ENCODE data around the gene GRK5.

Gene GRK5

GRCh38 chr10:119398996-119399395 lies 191.6 kb downstream of the GRK5 start:
- no peak for DNase-seq (ENCODE audit: low read depth in 2 of 2, low spot score in 1 of 2)

DNA sequence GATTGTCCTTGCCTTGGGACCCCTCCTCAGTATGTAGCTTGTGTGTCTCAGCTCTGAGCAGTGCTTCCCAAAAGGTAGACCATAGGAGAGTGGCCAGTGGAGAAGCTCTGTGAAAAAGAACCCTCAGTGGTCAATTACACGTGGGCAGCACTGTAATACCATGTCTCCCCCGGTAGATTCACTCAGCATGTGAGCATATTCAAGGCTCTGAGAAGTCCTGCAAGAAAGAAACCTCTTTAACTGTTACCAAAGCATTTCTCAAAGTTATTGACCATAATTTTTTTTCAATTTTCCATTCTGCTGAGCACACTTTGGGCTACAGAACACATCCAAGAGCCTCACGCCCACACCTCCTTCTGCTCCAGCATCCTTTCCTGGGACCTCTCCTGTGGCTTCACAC lies 192.1 kb downstream of the GRK5 start:
- DNase-seq (ENCODE audit: low read depth in 2 of 2, low spot score in 1 of 2): no peak

DNA sequence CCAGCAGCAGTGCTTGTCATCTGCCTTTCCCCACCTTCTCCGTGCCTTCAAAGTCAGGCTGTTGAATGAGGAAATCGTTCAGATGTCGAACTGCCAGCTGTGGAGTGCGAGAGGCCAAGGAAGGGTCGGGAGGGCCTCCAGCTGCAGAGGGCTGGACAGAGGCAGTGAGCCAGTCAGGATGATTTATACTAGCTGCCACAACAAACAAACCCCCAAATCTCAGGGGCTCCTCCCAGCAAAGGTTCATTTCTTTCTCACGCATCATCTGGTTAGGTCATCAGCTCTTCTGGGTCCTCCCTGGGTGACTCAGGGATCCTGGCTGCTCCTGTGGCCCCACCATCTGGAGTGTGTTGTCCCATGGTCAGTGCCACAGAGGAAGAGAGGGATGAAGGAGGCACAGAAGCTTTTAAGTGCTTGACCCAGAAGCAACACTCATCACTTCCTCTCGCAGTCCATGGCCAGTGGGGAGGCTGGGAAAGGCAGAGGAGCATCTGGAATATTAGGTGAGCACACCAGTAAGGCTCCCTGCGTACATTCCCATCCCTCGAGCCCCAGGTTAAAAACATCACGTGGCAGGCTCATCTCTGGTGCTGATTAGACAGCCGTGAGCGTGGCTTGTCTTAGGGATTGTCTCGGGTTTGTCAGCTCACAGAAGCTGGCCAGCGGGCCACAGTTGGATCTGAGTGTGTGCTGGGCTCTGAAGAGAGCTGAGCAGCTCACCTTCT lies 194.5 kb downstream of the GRK5 start:
- DNase-seq (ENCODE audit: low read depth in 2 of 2, low spot score in 1 of 2): no peak

- no peak for DNase-seq (ENCODE audit: low read depth in 2 of 2, low spot score in 1 of 2)
Measured at GRCh38 chr10:119403921-119404320, 196.6 kb downstream of the GRK5 start.

DNA sequence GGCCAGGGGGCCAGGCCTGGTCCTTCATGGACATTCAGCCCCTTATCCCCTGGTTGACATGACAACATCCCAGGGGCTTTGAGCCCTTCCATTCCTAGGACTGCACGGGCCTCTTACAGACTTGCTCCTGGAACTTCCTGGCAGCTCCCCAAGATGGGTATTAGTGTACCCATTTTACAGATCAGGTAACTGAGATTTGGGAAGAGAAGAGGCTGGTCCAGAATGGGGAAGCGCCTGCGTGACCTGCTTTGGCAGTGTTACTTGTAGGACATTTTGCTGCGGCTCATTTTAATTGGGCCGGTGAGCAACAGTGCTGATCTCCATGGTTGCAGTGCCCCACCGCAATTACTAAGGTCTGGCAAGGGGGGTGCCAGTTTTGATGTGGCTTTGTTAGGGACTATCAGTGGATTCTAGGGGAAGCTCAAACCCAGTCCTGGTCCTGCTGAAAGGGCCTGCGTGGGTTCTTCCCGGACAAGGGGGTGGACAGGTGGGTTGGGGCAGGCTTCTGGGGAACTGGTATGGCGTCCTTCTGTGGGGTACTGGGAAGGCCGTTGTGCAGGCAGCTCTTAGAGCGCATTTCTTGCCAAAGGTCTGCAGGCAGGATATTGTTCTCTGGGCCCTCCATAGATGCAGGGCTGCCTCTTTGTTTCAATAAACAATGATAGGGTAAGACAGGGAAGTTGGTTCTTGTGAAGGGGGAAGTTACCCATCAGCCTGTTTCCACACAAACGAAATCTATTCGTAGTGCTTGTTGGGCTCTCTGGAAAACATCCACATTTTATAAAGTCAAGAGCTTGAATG lies 197.5 kb downstream of the GRK5 start:
- no peak for DNase-seq (ENCODE audit: low read depth in 2 of 2, low spot score in 1 of 2)

- no peak for DNase-seq (ENCODE audit: low read depth in 2 of 2, low spot score in 1 of 2)
Measured at GRCh38 chr10:119405520-119405807, 198.1 kb downstream of the GRK5 start.

DNA sequence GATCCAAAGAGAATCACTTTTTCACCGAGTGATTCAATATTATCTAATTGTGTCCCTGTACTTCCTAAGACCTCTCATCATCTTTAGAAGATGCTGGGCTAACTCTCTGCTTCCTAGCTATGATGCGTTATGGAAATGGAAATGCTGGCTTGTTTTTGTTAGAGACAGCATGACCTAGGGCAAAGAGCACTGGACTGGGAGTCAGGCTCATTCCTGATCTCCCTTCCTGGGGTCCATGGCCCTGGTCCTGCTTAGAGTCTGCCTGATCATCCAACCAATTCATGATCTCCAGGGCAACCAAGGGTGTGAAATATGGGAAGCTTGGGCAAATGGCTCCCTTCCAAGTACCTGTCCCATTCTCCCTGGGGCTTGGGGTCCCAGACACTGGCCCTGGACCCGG lies 198.8 kb downstream of the GRK5 start:
- no peak for DNase-seq (ENCODE audit: low read depth in 2 of 2, low spot score in 1 of 2)

DNA sequence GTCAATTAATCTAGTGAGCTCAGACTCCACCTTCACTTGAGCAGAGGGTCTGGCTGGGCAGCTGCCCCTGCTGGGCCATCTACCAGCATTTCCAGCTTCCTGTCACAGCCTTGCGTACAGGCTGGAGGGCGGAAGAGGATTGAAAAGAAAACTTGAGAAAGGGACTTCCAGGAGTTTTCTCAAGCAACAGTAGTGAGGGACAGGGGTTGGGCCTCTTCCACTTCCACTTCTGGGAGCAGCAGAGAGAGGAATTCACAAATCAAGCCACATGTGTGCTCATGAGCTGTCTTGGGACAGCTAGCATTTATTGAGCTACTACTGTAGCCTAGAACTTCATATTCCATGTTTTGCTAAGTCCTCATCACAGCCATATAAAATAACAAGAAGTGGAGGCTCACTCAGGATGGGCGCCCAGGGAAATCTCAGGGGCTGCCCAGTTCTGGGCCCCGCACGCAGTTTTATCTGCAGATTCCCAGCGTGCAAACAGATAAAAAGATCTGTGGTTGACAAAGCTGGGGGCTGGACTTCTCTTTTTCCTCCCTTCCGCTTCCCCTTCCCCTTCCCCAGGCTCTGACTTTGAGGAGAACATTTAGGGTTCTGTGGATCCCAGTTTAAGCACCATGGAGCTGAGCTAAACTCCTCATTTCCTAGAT lies 199.4 kb downstream of the GRK5 start:
- no peak for DNase-seq (ENCODE audit: low read depth in 2 of 2, low spot score in 1 of 2)

DNA sequence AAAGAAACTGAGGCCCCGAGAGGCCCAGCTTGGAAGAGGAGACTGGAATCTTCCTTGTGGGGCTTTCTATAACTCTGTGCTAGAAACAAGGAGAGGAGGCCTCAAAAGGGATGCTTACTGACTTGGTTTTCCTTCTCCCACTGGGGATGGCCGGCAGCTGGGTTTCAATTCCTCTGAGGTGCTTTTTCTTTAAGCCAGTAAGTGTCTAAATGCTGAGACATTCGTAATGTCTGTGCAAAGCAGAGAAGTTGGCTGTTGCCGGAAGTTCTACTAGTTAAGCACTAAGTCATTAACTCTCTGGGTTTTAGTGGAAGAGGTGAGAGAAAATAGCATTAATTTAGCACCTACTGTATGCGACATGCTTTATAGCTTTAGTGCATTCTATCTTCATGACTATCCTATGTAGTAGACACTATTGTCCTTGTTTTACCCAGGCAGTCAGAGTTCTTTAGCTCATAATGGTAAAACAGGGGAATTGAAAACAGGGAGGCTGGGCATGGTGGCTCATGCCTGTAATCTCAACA lies 199.9 kb downstream of the GRK5 start:
- DNase-seq (ENCODE audit: low read depth in 2 of 2, low spot score in 1 of 2): no peak

DNA sequence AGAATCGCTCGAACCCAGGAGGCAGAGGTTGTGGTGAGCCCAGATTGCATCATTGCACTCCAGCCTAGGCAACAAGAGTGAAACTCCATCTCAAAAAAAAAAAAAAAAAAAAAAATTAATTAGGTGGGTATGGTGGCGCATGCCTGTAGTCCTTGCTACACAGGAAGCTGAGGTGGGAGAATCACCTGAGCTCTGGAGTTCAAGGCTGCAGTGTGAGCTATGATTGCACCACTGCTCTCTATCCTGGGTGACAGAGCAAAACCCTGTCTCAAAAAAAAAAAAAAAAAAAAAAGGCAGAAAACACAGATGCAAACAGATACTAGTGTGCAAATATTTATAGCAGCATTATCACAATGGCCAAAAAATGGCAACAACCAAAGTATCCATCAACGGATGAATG lies 200.7 kb downstream of the GRK5 start:
- DNase-seq (ENCODE audit: low read depth in 2 of 2, low spot score in 1 of 2): no peak

DNA sequence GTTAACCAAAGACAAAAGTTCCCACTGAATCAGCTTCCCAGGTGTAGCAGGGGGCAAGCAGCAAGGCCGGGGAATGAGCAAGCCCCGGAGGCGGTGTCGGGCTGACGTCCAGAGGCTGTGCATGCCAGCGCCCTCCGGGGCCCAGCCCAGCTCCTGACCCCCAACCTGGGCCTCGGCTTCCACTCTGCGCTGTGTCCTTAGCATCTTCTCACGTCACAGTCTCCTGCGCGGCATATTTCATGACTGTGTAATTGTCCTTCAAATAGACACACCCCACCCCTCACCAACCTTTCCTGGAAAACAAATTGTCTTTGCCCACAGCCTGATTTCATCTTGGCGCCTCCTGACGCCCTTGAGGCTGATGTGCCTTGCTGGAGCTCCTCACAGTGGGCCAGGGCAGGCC lies 201.6 kb downstream of the GRK5 start:
- DNase-seq (ENCODE audit: low read depth in 2 of 2, low spot score in 1 of 2): no peak

DNA sequence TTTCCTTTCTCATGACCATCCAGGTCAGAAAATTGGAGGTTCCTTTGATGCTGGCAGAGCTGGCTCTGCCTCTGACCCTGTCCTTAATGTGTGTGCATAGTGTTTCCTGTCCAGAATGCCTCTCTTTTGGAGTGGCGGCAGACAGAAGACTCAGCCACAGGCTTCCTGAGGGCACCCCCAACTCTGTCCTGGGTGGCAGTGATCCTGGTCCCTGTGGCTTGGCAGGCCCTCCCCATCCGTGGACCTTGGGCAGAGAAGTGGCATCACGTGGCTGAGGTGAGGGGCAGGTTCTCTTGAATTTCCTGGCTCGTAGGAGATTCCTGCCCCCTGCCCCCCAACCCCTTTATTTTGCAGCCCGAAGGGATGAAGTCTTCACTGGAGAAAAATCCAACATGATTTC lies 202.0 kb downstream of the GRK5 start:
- no peak for DNase-seq (ENCODE audit: low read depth in 2 of 2, low spot score in 1 of 2)

GRCh38 chr10:119409906-119410305 lies 202.5 kb downstream of the GRK5 start:
- no peak for DNase-seq (ENCODE audit: low read depth in 2 of 2, low spot score in 1 of 2)

DNA sequence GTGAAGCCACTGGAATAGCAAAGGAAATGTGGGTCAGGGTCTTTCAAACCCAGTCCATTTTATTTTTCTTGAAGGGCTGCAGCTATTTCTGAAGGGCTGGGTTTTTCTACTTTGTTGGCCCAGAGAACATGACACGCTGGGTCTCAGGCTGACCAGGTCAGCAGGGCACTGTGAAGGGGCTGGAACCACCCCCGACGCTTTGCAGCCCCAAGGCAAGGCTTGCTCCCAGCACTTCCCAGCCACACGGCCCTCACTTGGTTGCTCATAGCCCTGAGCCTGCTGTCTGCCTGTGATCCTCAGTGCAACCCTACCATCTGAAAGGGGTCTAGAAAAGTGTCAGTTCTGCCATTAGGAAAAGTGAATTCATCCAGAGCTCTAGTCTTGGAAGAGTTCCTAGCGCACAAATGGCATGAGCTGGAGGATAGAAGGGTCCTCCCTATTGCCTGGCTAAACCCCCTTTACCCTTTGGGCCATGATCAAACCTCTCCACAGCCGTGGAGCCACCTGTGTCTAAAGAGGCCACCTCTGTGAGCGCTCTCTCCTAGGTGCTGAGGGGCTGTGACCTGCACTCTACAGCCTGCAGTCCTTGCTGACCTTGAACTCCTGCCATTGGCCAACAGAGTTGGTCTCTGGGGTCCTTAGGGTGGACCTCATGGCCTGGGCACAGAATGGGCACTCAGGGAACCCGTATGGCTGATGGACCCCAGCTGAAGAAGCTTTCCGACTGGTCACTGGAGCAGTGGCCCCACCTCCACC lies 203.2 kb downstream of the GRK5 start:
- no peak for DNase-seq (ENCODE audit: low read depth in 2 of 2, low spot score in 1 of 2)

- DNase-seq (ENCODE audit: low read depth in 2 of 2, low spot score in 1 of 2): no peak
Measured at GRCh38 chr10:119412244-119413092, 205.1 kb downstream of the GRK5 start.

DNA sequence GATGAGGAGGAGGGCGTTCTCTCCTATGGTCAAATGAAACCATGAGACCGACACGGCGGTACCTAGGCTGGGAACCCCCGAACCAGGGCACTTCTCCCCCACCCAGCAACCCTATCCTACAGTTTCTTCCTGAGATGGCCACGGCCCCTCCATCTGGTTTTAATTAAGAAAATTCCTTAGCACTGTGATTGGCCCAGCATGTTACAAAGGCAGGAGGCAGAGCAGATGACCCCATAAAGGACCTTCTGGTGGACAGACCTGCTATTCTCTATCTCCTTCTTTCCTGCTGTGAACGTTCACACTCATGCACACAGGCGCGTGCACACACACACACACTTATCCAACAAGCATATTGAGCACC lies 205.7 kb downstream of the GRK5 start:
- no peak for DNase-seq (ENCODE audit: low read depth in 2 of 2, low spot score in 1 of 2)

DNA sequence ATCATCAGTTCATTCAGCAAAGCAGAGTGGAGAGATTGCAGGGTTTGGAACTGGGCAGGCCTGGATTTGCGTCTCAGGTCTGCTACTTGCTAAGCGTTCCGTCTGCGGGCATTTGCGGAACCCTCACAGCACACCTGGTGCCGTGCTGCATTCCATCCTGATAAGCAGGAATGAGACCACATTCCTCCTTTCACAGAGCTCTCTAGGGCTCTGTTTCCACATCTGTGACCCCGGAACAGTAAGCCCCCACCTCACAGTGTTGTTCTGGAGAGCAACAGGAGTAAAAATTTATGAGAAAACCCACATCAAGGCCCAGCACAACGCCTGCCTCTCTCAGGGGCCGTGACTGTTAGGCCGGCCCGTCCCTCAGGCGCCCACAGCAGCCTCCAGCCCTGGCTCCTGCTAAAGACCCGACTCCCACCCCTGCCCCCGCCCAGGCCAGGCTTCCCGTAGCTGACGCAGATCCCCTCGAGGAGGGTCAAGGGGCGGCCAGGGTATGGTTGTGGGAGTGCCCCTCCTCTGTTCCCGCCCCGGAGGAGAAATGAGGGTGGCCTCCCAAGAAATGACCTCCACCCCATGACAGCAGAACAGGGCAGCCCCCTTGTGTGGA lies 206.2 kb downstream of the GRK5 start:
- no peak for DNase-seq (ENCODE audit: low read depth in 2 of 2, low spot score in 1 of 2)

DNA sequence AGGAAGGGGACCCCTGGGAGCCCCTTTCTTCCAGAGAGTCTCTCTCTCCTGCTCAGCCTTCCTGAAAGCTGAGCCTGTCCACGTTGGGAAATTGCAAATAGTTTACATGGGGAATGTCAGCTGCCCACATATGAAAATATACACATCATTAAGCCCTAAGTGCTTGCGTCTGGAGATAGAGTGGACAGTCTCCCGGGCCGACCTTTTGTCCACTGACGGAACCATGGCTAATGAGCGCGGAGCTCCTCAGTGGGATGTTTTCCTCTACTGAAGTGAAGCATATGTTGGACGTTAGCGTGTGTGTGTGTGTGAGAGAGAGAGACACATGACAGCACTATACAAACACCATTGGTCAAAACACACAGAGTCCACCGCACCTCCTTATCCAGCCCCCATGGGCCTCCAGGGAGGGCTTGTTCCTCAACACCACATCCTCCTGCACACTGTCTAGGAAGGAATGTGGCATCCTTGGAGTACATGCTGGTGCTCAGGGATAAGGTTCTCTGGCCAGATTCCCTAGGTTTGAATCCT lies 206.8 kb downstream of the GRK5 start:
- DNase-seq (ENCODE audit: low read depth in 2 of 2, low spot score in 1 of 2): no peak

- DNase-seq (ENCODE audit: low read depth in 2 of 2, low spot score in 1 of 2): no peak
Measured at GRCh38 chr10:119415121-119415520, 207.8 kb downstream of the GRK5 start.

Measured in stimulated activated CD8-positive, alpha-beta memory T cell treated with anti-CD3 and anti-CD28 coated beads, Interleukin-4, amount 100 ng/mL, for 4 hours (primary cell).